Stimulated activated CD4-positive, alpha-beta T cell treated with anti-CD3 and anti-CD28 coated beads, Interleukin-1b, Interleukin-23, amount 100 ng/mL, for 4 hours (primary cell): ENCODE data around the gene ZMIZ1.

ENCODE experiments used
- DNase-seq, 2 donors: peaks; one replicate each; pipeline ENCODE4 v3.0.0-alpha.2; 2020; ENCODE audit warnings: low read depth in 2 of 2

The ZMIZ1 gene

DNA sequence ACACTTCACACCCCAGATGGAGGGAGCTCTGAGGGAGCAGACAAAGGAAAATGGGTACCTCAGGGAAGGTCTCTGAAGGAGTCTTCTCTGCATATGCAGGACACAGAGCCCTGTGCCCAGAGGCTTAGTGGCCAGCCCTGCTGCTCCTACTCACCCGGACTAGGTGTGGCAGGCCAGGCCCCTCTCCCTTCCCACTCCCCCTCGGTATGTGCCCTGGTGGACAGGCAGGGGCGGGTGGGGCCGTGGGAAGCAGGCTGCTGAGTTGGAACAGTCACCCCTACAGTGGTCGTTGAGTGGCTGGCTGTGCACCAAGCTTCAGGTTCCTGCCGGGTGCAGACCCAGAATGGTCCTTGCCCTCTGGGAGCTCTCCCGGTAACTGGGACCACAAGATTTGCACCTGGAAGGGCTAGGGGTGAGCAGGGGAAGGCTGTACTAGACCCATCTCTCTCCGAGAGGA, 68.6 kb downstream of the ZMIZ1 start:
- no peak for DNase-seq

DNA sequence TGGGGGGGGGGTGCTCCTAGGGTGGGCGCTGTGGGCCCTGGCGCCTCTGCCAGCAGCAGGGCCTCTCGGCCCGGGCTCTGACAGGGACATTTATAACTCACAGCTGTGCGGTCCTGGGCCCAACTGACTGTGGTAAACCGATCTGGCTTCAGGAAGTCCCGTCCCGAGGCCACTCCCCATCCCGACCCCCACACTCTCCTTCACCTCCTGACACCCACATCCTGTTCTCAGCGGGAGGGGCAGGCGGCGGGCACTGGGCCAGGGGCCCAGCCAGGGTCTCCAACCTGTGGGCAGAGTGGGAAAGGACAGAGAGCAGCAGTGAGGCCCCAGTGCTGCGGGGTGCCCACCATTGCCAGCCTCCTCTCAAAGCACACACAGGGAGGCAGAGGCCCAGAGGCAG, 69.1 kb downstream of the ZMIZ1 start:
- DNase-seq = peak in 1 of 2 donors; percentile 13

DNA sequence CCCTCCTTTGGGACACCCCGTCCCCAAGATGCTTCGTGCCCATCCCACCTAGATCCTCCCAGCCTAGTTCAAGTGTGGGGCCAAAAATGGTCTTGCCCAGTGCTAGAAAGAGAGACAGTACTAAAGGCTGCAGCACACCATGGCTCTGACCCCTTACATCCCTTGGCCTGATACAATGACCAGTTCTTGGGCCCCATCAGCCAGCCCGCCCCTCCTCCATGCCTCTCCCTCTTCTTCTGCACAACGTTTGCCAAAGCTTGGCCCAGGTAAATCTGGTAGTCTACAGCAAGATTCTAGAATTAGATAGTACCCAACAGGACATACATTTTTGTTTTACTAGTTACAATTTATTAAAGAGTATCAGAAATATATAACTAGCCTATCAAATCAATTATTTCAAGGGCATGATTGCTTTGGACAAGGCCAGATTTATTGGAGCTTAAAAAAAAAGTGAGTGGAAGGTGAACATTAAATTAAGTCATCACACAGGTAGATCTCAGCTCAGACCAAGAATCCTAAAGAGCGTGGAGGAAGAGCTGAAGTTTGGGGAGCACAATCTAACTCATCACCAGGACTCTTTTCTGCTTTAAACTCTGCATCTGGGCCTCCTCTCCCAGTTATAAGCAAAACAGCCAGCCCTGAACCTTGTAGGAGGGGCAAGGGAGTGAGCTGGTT, 69.8 kb downstream of the ZMIZ1 start:
- no peak for DNase-seq

DNA sequence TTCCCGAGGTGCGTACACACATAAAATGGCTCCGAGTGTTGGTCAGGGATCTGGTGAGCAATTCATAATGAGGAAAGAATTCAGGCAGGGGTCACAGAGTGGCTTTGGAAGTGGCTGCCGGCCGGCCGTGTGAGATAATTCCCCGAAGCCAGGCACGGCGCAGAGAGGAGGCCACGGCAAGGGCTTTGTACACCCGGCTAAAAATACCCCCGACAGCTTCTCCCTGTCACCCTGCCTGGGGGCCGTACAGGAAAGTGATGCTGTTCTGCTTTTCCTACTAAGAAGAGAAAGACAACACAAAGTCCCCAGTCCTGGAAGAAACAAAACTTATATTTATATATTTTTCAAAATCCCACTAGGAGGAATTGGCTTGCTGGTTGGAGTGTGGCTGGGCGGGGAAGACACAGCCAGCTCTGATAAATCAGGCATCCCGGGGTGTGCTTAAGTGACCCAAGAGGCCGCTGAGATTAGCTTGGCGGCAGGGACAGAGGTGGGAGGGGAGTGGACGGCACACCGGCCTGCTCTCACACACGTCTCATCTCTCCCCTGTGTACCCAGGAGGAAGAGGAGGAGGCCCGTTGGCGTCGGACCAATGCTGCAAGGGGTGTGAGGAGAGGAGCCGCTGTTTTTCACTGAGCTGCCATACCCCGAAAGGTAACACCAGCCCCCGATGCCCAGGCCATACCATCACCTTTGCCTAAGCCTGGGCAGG, 70.5 kb downstream of the ZMIZ1 start:
- no peak for DNase-seq

DNA sequence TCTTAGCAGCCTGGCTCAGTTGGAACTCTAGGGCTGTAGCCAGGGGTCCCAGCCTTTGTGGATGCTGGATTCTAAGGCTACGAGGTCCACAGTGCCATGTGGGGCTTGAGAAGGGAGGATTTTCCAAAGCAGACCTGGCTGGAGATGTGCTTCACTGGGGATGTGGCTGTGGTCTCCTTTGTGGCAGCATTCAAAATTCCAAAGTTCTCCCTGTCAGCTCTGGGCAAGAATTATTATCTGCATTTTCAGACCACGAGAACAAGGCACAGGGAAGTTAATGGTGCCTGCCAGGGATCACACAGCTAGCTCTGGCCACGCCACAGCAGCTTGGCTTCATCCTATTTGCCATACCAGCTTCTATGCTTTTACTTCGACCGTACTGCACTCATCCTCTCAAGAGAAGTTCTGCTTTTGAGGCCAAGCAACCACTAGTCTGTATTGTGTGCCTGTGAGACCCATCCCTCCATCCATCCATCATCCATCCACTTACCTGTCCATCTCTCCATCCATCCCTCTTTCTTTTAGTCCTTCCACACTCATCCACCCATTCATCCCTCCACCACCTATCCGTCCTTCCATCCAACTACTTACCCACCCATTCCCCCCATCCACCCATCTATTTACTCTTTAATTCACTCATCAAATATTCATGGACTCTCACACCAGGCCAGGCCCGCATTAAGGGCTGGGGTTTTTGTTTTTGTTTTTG, 71.5 kb downstream of the ZMIZ1 start:
- DNase-seq = no peak

DNA sequence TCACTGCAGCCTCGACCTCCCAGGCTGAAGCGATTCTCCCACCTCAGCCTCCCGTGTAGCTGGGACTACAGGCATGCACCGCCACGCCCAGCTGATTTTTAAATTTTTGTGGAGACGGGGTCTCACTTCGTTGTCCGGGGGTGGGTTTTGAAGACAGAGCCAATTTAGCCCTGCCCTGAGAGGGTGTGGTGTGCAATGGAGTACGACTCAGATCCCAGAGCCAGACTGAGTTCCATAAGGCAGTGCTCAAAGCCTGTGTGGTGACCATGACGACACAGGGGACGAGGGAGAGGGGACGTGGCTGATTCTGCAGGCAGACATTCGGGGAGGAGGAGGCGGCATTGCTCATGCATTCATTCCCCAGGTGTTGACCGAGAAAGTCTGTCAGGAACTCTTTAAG, 72.1 kb downstream of the ZMIZ1 start:
- no peak for DNase-seq

DNA sequence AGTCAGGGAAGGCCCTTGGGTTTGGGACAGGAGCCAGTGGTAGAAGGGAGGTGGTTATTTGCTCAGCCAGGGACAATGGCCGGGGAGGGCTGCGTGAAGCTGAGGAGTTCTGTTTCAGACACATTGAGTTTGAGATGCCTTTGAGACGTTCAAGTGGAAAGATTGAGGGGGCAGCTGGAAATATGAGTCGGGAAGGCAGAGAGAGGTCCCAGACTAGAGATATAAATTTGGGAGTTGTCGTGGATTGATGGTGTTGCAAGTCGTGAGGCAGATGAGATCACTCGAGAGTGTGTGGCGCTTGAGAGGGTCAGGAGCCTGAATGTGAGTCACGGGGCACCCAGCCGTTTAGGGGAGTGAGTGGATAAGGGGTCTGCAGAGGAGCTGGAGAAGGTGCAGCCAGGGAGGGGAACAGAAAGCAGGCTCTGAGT, 73.3 kb downstream of the ZMIZ1 start:
- no peak for DNase-seq

DNA sequence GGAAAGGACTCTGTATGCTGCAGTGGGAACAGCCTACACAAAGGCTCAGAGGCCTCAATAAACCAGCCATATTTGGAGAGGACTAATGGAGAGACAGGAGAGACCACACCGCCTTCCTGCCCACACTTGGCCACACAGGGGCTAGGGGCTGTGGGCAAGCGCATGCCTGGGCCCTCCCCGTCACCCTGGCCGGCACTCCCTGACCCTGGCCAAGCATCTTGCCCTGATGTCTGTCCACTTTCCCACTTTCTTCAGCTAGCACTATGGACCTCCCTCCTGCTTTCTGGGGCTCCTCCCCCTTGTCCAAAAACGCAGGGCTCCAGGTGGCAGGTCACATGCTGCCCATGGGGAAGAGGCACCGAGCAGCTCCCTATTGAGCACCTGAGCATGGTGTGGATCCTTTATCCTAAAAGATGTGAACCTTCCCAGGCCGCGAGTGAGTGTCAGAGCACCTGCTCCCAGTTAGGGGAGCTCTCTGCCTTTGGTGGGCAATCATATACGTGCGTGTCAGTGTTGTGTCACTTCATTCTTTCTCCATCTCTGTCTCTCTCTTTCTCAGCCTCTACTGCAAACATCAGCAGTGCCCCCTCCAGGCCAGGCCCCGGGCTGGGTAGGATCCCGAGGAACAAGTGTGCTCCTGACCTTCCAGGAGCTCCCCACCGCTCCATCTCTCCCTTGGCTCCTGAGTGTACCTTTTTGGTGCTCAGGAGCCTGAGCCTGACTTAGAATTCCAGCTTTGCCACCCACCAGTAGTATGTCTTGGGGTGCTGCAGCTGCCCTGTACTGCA, 74.0 kb downstream of the ZMIZ1 start:
- DNase-seq = no peak

DNA sequence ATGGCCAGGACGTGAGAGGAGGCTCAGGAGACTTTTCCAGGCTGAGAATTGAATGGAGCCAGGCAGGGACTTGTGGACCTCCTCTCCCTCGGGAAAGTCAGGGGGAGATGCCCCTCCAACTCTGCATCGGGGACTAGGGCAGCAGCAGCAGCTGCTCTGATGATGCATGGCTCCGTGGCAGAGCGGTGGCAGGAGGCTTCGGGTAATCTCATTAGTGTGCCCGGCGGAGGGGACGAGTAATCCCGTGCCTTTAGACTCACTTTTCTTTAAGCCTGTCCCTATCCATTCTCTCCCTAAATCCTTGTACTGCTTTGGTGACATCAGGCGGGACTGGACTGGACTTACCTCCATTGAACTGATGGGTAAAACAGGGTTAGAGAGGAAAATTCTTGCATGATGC, 75.1 kb downstream of the ZMIZ1 start:
- no peak for DNase-seq

DNA sequence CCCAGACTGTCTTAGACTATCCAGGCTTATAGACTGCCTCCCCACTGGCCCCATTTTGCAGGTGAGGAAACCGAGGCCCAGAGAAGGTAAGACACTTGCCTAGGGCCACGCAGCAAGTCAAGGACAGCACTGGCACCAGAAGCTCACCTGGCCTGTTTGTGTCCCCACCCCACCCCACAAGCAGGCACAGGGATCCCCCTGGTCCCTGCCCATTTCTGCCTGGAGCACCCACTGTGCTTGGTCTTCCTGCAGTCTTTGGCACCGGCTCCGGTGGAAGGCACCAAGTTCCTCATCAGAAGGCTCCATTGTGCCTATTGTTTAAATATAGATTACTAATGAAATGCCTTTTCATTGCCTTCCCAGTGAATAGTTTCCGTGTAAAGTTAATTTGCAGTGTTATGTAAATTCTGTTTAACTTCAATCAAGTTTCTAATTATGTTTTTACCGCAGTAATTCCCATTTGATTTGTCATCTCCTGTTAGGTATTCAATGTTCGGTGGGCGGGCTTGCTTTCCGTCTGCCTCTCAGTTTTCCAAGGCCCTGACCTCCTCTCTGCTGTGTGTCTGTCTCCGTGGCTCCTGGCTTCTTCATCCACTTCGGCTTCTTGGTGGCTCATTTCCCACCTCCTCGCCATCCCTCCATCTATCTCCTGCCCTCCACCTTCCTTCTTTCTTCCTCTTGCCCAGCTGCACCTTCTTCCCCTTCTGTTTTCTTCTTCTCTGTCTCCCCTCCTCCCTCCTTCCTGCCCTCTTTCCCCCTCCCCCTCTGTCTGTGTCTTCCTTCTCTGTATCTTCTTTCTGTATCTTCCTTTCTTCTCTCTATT, 75.8 kb downstream of the ZMIZ1 start:
- no peak for DNase-seq

DNA sequence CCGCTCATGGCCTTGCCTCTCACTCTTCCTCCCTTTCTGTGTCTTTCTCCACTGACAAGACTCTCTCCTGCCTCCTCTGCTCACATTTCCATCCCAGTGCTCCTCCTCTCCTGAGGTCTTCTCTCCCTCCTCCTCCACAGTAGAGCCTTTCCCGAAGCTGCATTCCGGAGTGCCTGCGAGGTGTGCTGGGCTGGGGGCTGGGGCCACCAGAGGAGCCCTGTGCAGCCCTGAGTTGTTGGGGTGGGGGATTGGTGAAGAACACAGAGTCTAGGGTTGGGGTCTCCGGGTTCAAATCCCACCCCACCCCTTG, 76.4 kb downstream of the ZMIZ1 start:
- DNase-seq = no peak

DNA sequence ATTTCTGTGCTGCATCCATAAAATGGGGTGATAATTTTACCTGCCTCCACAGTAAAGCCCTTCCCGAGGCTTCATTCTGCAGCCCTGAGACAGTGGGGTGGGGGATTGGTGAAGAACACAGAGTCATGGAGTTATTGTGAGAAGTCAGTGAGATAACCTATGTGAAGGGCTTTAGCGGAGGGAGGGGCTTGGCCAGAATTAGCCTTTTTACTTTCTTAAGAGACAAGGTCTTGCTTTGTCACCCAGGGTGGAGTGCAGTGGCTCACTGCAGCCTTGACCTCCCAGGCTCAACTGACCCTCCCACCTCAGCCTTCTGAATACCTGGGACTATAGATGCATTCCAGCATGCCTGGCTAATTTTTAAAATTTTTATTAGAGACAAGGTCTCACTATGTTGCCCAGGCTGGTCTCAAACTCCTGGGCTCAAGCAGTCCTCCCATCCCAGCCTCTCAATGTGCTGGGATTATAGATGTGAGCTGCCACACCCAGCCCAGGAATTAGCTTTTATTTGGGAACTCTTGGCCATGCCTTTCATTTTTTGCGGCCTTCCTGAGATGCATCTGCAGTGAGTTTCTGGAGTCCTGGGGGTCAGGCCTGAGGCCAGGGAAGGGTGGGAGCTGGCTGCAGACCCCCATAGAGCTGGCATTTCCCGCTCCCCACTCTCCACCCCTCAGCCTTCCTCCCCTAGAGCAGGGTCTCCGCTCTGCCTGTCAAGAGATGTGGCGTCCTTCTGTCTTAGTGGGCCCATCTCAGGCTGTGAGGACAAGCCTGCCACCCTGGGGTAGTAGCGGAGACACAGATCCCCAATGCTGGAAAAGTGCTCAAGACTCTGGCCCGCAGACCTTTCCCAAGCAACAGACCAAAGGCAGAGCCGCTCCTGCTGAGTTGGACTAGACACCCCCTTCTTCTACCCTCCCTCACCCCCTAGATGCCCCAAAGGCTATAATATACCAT, 77.0 kb downstream of the ZMIZ1 start:
- no peak for DNase-seq

DNA sequence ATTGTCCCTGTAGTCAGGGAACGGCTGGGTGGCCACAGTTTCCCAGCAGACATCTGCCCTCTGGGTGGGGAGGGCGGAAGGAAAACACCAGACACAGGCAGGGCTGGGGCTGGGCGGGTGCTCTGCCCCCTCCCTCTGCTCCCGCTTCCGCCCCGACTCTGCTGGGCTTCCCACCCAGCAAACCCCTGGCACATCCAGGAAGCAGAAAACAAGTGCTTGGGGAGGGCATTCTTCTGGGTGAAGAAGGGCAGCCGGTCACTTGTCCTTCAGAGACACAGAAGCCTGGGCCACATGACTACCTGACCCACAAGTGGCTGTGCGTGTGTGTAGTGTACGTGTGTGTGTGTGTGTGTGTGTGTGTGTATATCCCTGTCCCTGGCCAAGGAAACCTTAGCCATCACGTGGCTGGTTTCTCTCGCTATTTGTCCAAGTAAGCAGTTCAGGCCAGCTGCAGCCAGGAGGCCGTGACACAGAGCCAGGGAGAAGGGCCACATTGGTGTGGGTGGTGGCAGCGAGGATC, 77.9 kb downstream of the ZMIZ1 start:
- DNase-seq = no peak

DNA sequence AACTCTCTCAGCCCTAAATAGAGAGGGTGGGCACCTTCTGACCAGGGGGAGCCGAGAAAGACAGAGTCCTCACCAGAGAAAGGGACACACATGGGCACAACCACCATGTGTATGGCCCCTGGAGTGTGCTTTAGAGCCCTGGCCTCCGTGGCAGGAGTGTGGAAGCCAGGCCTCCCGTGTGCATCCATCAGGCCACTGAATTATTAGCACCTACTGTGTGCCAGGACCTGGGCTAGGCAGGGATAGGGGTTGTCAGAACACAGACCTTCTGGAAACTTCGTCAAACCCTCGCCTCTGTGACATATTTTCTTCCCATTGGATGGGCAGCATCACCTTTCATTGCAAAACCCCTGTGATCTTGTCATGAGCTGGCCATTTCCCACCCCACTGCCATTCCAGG, 78.5 kb downstream of the ZMIZ1 start:
- no peak for DNase-seq

DNA sequence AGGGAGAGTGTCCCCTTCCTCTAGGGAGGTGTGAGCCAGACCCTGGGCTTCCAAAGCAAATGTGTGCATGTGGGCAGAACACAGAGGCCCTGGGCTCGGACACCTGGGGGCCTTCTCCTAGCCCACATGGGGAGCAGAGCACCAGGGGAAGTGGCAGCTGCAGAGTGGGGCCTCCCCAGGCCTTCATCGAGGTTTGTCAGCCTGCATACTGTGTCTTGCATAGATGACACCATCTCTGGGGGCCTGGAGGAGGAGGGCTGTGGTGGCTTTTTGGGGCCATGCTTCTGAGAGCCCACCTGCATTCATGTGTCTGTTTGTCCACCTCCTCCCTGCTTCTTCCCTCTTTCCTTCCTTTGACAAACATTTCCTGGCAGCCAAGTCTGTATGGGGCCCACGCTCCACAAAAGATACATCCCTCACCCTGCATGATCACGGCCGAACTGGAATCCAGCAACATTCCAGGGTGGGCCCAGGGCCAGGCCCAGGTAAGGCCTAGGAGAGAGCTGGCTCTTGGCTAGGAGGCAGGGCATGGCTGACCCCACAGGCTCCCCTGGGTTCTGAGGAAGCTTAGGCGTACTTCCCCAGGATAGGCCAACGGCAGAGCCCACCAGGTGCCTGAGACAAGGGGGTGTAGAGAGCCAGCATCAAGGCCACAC, 79.2 kb downstream of the ZMIZ1 start:
- no peak for DNase-seq

DNA sequence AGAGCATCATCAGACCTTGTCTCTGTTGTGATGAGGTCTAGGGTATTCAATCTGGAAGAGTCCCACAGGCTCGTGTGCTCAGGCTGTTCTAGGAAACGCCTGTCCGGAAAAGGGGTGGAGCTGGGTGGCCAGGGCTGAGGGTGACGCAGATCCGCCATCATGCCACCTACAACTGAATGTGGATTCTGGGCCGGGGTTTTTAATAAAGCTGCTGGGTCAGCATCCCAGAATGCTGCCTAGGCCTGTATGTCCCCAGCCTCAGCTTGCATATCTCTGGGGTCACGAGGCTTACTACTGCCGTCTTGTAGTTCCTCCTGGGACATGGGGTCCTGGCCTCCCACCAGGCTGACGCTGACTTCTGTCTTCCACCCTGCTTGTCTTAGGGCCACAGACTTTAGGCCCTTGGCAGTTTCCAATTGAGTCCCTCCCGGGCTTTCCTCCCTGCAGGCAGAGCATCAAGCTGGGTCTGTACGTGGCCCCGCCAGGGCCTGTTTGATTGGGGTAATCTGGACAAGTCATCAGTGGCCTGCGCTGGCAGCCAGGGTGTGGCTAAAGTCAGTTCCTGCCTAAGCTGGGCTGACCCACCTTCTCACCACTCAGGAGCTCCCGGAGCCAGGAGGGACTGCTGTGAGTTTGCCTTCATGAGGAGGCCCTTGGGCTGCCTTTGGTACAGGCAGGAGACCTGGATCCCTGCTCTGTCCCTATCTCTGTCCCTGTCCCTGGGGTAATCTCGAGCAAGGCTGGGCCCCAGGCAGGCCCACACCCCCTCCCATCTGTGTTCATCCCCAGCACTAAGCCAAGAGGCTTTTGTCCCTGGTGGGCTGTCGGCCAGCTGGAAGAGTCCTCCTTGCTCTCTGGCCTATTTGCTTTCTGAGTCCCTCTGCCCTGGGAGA, 79.9 kb downstream of the ZMIZ1 start:
- no peak for DNase-seq

DNA sequence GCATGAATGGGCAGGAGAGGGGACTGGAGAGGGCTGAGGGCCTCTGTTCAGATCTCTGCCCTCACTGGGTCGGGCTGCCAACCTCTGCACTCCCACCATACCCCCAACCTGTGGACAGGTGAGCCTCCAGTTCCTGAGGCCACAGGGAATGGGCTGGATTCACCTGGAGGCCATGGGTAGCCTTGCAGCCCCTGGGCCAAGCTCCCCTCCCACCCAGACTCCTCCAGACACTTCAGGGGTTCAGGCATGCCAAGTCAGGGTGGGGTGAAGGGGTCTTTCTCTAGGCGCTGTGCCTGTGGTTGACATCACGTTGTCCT, 80.5 kb downstream of the ZMIZ1 start:
- DNase-seq = no peak

DNA sequence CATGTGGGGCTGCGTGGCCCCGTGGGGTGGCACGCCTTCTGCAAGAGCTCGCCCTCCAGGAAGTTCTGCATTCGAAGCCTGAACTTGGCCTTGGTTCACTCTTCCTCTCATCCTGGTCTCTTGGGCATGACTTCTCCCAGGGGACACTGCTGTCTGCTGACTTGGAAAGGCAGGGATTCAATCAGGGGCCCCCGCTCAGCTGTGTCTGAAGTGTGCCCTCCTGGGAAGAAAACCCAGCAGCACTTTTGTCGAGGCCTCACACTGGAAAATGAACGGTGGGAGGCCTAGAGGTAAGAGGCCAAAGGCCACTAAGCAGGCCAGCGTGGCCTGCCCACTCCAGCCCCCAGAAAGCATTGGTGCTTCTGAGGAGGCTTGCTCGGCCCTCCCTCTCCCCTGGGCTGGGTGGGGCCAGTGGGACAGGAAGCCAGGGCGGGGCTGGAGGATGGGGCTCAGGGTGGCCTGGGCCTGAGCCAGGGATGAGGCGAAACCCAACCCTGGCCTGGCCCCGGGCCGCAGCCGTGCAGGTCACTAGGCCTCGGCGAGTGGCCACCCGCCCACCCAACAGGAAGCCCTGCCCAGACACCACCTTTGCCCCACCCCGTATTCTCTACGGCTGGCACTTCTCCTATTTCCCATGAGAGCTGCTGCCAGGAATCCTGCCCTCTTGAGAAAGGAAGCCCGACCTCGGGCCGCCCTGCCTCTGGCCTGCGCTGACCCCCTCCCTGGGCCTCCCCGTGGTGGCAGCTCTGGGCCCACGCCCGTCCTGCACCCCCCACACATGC, 81.1 kb downstream of the ZMIZ1 start:
- peak in 1 of 2 donors; percentile 14 for DNase-seq
